Activated CD4-positive, alpha-beta T cell treated with anti-CD3 and anti-CD28 coated beads for 36 hours (primary cell): ENCODE data around the gene PALB2. TPM values are rescaled to one million over a fixed set of nuclear protein-coding genes. Genes with fewer than 3 reads are reported as not detected.
"Not testable (repeated sequence)": the region's sequence is repeated elsewhere in the genome, so short reads cannot be mapped to it uniquely, and the experiment has no call there.

Source experiments
- ATAC-seq: fragments of 200-7000 bp; cut with Tn5 transposase; one replicate; pipeline ENCODE4 v1.10.0; 2021; ENCODE audit warnings: mild to moderate bottlenecking, moderate library complexity
- CTCF ChIA-PET: fragments of 350-600 bp; sonication (Branson Sonifier 250); formaldehyde crosslinking; loops from one replicate; lab custom pipeline; 2021; ENCODE audit warnings: antibody characterized with exemption; lab: Charles Lee
- POLR2A ChIA-PET: fragments of 350-600 bp; sonication (Branson Sonifier 250); formaldehyde crosslinking; loops from one replicate; lab custom pipeline; 2021; ENCODE audit warnings: antibody characterized with exemption, inconsistent platforms; lab: Charles Lee
- DNase-seq: peaks from one replicate; pipeline ENCODE4 v3.0.0-alpha.2; 2020
- H3K27ac Mint-ChIP-seq: one replicate; pipeline ENCODE4 v1.8.0; 2021; ENCODE audit warnings: mixed read lengths
- H3K27me3 Mint-ChIP-seq: one replicate; pipeline ENCODE4 v1.8.0; 2021; ENCODE audit warnings: mixed read lengths
- H3K36me3 Mint-ChIP-seq: one replicate; pipeline ENCODE4 v1.8.0; 2021; ENCODE audit warnings: low read depth, mixed read lengths
- H3K4me1 Mint-ChIP-seq: one replicate; pipeline ENCODE4 v1.8.0; 2021; ENCODE audit warnings: mixed read lengths
- H3K4me3 Mint-ChIP-seq: one replicate; pipeline ENCODE4 v1.8.0; 2021; ENCODE audit warnings: mild to moderate bottlenecking, moderate library complexity, mixed read lengths
- H3K9me3 Mint-ChIP-seq: one replicate; pipeline ENCODE4 v1.8.0; 2021; ENCODE audit warnings: low read depth, mixed read lengths
- intact Hi-C, 2 experiments: fragments of 100-400 bp; cut with DNase I in 1 of 2; cut with micrococcal nuclease in 1 of 2; formaldehyde crosslinking; loops; one replicate each; pipeline versions ENCODE4 v1.14.2 to v1.15.1; 2022 to 2024; cut with DNase I, micrococcal nuclease
- total RNA-seq, 2 experiments: library from RNA; stranded (reverse); gene quantifications; one replicate each; pipeline ENCODE4 v1.2.3, GENCODE V29; 2021

PALB2 gene
- total RNA-seq, 2 experiments from 2014 or later, result 23.1 to 23.5 TPM

DNA sequence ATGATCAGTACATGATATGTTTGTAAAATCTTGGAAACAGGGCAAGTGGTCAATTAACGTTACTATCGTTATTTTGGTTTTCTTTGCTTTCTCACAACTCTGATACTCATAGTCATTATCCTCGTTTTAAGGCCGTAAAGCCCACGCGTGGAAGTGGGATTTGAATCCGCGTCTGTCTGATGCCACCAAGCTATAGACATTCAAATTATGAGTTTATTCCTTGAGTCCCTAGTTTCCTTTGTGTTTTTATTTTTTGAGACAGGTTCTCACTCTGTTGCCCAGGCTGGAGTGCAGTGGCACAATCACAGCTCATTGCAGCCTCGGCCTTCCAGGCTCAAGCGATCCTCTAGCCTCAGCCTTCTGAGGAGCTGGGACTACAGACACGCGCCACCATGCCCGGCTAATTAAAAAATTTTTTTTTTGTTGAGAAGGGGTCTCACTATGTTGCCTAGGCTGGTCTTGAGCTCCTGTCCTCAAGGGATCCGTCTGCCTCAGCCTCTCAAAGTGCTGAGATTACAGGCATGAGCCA, 1.2 kb upstream of the PALB2 start:
- peak overlapping the region; percentile 100 for H3K4me3 Mint-ChIP-seq
- peak overlapping the region; percentile 96 for H3K27ac Mint-ChIP-seq
- ATAC-seq (no peak), DNase-seq (no peak)
- intact Hi-C loops, result no loop called here
- H3K27me3 Mint-ChIP-seq, result no peaks in the 10 kb centered on the region
- H3K4me1 Mint-ChIP-seq, result peaks cover 40% of the 10 kb centered on the region
- ChIA-PET POLR2A (interaction anchor here (1.0 kb wide), 1 partner anchor 35 kb away, joined by 3 read pairs; no protein-coding TSS in a partner anchor), CTCF (interaction anchor here (1.1 to 2.2 kb wide), 2 partner anchors 26 to 35 kb away, joined by 3 to 7 read pairs; no protein-coding TSS in a partner anchor)
- no peaks in the 10 kb centered on the region for H3K9me3 Mint-ChIP-seq
- peaks cover 43% of the 10 kb centered on the region for H3K36me3 Mint-ChIP-seq

DNA sequence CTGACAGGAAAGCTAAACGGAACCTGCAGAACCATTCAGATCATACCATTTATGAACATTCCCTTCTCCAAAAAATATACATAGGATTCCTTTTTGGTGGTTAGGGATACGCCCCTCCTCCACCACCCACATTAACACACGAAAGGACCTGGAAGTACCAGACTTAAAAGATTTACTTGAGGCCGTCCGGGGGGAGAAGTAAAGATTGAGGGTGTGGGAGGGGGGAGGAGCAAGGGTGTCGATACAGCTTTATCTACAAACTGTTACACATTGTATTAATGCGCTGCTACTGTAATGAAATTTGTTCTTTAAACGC, 537 bp downstream of the PALB2 start:
- Mint-ChIP-seq H3K9me3 (no peaks in the 10 kb centered on the region), H3K4me1 (peaks cover 28% of the 10 kb centered on the region), H3K27me3 (no peaks in the 10 kb centered on the region), H3K27ac (peak overlapping the region; percentile 95), H3K36me3 (peaks cover 34% of the 10 kb centered on the region), H3K4me3 (peak overlapping the region; percentile 100)
- intact Hi-C loops, result loop anchor here (2.0 kb wide), 4 partner anchors 30 to 898 kb away; partner anchors contain the start of genes COG7 (in 1 of the 2), PLK1 (in 1 of the 2) and RBBP6 (in 1 of the 2)
- ChIA-PET CTCF (interaction anchor here (0.7 to 1.3 kb wide), 3 partner anchors 9 to 82 kb away, joined by 3 to 6 read pairs (median 4); partner anchors contain the start of gene NDUFAB1), POLR2A (interaction anchor here (0.6 kb wide), 1 partner anchor 99 kb away, joined by 10 read pairs; no protein-coding TSS in a partner anchor)
- ATAC-seq (peak; percentile 14), DNase-seq (no peak)

DNA sequence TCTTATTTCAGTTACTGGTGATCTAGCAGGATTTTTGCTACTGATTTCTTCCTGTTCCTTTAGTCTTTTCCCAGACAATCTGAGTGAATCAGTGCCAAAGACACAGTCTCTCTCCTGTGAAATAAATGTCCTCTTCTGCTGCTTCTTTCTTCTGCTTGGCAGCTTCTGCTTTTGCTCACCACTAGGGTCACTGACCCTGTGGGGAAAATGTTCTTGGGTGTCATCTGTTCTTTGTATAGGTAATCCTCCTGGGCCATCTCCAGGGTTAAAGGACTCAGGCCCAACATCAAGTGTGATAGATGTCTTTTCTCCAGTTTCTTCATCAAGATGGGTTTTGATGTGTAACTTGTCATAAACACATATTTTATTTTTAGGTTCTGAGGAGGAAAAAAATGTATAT, 5.2 kb downstream of the PALB2 start:
- CTCF ChIA-PET, result no interaction called here
- Mint-ChIP-seq H3K4me1 (peaks cover 20% of the 10 kb centered on the region), H3K36me3 (peaks cover 43% of the 10 kb centered on the region), H3K27ac (no peak overlapping the region), H3K27me3 (no peaks in the 10 kb centered on the region), H3K4me3 (no peak overlapping the region), H3K9me3 (no peaks in the 10 kb centered on the region)
- intact Hi-C loops, result no loop called here
- POLR2A ChIA-PET, result no interaction called here
- DNase-seq, result no peak
- ATAC-seq, result no peak

DNA sequence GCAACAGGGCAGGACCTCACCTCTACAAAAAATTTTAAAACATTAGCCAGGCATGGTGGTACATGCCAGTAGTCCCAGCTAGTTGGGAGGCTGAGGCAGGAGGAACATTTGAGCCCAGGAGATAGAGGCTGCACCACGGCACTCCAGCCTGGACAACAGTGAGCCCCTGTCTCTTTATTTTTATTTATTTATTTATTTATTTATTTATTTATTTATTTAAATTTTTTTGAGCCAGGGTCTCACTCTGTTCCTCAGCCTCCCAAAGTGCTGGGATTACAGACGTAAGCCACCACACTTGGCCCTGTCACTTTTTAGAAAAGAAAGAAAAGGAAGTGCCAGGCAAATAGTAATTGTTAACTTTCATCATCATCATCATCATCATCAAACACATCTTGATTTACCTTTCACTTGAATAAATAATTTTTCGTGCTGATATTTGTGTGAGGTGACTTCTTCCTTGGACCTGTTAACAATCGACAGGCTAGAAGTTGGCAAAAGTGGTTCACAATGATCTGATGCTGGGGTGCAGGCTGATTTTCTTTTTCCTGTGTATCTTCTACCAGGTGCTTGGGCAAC, 6.6 kb downstream of the PALB2 start:
- DNase-seq (no peak), ATAC-seq (no peak)
- CTCF ChIA-PET, result no interaction called here
- POLR2A ChIA-PET, result no interaction called here
- H3K9me3 Mint-ChIP-seq, result no peaks in the 10 kb centered on the region
- H3K27me3 Mint-ChIP-seq, result no peaks in the 10 kb centered on the region
- peaks cover 53% of the 10 kb centered on the region for H3K36me3 Mint-ChIP-seq
- H3K4me1 Mint-ChIP-seq, result peaks cover 12% of the 10 kb centered on the region
- no peak overlapping the region for H3K4me3 Mint-ChIP-seq
- H3K27ac Mint-ChIP-seq, result no peak overlapping the region
- intact Hi-C loops, result no loop called here

- intact Hi-C loops, result not testable (repeated sequence)
These were observed 9.2 kb downstream of the PALB2 start for GRCh38 chr16:23631874-23632273.

DNA sequence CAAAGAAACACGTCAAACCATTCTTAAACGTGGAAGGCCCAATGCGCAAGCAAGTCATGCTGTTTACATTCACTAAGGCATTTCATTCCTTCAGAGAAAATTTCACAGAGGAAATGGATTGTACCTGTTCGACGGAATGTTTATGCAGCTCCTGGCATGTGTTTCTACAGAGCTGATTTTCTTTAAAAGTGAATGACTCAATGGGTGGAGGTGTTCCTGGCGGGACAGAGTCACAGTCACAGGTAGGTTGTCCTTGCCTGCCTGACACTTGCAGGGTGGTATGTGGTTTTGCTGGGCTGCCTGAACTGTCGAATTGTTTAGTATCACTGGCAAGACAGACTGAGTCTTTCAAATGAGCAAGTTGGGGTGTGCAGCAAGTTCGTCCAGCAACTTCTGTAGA, 11.6 kb downstream of the PALB2 start:
- intact Hi-C loops, result no loop called here
- no peaks in the 10 kb centered on the region for H3K27me3 Mint-ChIP-seq
- CTCF ChIA-PET, result no interaction called here
- H3K4me3 Mint-ChIP-seq, result no peak overlapping the region
- H3K4me1 Mint-ChIP-seq, result peaks cover 3% of the 10 kb centered on the region
- no peak overlapping the region for H3K27ac Mint-ChIP-seq
- no peak for DNase-seq
- no peak for ATAC-seq
- H3K9me3 Mint-ChIP-seq, result no peaks in the 10 kb centered on the region
- POLR2A ChIA-PET, result no interaction called here
- H3K36me3 Mint-ChIP-seq, result peaks cover 53% of the 10 kb centered on the region

More at GRCh38 chr16:23631874-23632273, 9.2 kb downstream of the PALB2 start:
- H3K4me3 Mint-ChIP-seq, H3K27ac Mint-ChIP-seq, DNase-seq, H3K27me3 Mint-ChIP-seq, H3K9me3 Mint-ChIP-seq, CTCF ChIA-PET, POLR2A ChIA-PET, ATAC-seq, H3K4me1 Mint-ChIP-seq: not testable (repeated sequence)
- peaks cover 57% of the 10 kb centered on the region for H3K36me3 Mint-ChIP-seq

DNA sequence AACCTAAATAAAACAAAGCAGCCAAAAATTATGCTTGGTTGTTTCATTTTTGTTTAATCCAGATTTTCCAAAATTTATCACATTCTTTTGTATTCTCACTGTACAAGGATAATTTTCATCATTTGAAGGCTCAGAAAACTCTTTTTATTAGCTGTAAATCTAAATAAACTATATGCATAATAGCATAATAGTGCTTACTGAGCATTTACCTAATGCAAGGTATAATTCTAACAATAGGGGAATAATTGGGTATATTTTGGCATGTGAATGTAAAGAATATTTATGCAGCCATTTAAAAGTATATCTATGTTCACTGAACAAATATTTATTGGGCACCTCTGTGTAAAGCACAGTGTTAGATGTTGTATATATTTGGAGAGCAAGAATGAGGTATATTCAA, 17.0 kb downstream of the PALB2 start:
- POLR2A ChIA-PET, result no interaction called here

GRCh38 chr16:23615805-23616204, 25.3 kb downstream of the PALB2 start:
- Mint-ChIP-seq H3K27ac (peak overlapping the region; percentile 4), H3K27me3 (no peaks in the 10 kb centered on the region), H3K4me3 (no peak overlapping the region), H3K9me3 (no peaks in the 10 kb centered on the region), H3K36me3 (peaks cover 33% of the 10 kb centered on the region), H3K4me1 (no peaks in the 10 kb centered on the region)
- intact Hi-C loops, result no loop called here
- POLR2A ChIA-PET, result no interaction called here
- ATAC-seq (no peak), DNase-seq (no peak)
- CTCF ChIA-PET, result no interaction called here

More for the DNA sequence above, 17.0 kb downstream of the PALB2 start:
- intact Hi-C loops, result no loop called here
- H3K4me1 Mint-ChIP-seq, result no peaks in the 10 kb centered on the region
- DNase-seq (no peak), ATAC-seq (no peak)
- H3K36me3 Mint-ChIP-seq, result peaks cover 59% of the 10 kb centered on the region
- H3K9me3 Mint-ChIP-seq, result no peaks in the 10 kb centered on the region
- H3K4me3 Mint-ChIP-seq, result no peak overlapping the region
- H3K27ac Mint-ChIP-seq, result no peak overlapping the region
- CTCF ChIA-PET, result interaction anchor here (0.7 to 0.8 kb wide), 2 partner anchors 39 to 312 kb away, joined by 3 read pairs; no protein-coding TSS in a partner anchor
- no peaks in the 10 kb centered on the region for H3K27me3 Mint-ChIP-seq

- intact Hi-C loops, result no loop called here
- no peak overlapping the region for H3K4me3 Mint-ChIP-seq
- ATAC-seq (no peak), DNase-seq (no peak)
- no peaks in the 10 kb centered on the region for H3K4me1 Mint-ChIP-seq
- ChIA-PET CTCF (no interaction called here), POLR2A (no interaction called here)
- H3K27me3 Mint-ChIP-seq, result no peaks in the 10 kb centered on the region
- H3K27ac Mint-ChIP-seq, result no peak overlapping the region
- no peaks in the 10 kb centered on the region for H3K9me3 Mint-ChIP-seq
- H3K36me3 Mint-ChIP-seq, result peaks cover 20% of the 10 kb centered on the region
These were observed 29.2 kb downstream of the PALB2 start for GRCh38 chr16:23611936-23612335.

DNA sequence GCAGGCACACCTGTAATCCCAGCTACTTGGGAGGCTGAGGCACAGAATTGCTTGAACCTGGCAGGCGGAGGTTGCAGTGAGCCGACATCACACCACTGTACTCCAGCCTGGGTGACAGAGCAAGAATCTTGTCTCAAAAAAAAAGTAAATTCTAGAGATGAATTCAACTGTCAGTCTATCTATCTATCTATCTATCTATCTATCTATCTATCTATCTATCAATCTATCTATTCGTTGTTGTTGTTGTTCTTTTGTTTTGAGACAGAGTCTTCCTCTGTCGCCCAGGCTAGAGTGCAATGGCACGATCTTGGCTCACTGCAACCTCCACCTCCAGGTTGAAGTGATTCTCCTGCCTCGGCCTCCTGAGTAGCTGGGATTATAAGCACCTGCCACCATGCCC, 30.2 kb downstream of the PALB2 start:
- intact Hi-C loops, H3K27me3 Mint-ChIP-seq, POLR2A ChIA-PET, DNase-seq, H3K27ac Mint-ChIP-seq, ATAC-seq, H3K4me3 Mint-ChIP-seq, H3K9me3 Mint-ChIP-seq, H3K4me1 Mint-ChIP-seq: not testable (repeated sequence)
- CTCF ChIA-PET, result interaction anchor here (0.6 kb wide), 1 partner anchor 782 kb away, joined by 3 read pairs; no protein-coding TSS in a partner anchor
- peaks cover 19% of the 10 kb centered on the region for H3K36me3 Mint-ChIP-seq

DNA sequence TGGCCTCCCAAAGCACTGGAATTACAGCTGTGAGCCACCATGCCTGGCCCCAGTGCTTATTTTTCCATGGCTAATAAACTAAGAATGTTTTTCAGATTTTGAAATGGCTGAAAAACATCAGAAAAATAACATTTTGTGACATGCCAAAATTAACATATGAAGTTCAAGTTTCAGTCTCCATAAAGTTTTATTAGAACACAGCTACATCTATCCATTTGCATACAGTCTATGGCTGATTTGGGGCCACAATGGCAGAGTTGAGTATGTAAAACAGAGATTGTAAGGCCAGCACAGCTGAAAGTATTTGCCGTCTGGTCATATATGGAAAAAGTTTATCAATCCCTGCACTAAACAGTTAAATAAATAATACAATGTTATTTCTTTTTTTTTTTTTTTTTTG, 31.2 kb downstream of the PALB2 start:
- DNase-seq (no peak), ATAC-seq (no peak)
- Mint-ChIP-seq H3K36me3 (peaks cover 18% of the 10 kb centered on the region), H3K4me1 (no peaks in the 10 kb centered on the region), H3K27ac (no peak overlapping the region), H3K4me3 (no peak overlapping the region), H3K9me3 (no peaks in the 10 kb centered on the region), H3K27me3 (no peaks in the 10 kb centered on the region)
- ChIA-PET POLR2A (interaction anchor here (0.5 kb wide), 1 partner anchor 67 kb away, joined by 9 read pairs; no protein-coding TSS in a partner anchor), CTCF (no interaction called here)
- intact Hi-C loops, result no loop called here

DNA sequence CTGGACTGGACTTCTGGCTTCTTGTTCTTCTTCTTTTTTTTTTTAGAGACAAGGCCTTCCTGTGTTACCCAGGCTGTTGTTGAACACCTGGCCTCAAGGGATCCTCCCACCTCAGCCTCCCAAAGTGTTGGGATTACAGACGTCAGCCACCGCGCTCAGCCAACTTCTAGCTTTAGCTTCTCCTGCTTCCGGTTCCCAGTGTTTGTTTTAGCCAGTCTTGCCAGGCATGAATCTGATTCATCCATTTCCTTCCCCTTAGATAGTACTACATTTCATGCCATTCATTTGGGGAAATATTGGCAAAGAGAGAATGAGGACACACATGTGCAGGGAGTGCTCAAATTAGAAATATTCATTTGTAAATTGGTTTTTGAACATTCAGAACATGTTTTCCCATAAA, 32.9 kb downstream of the PALB2 start:
- Mint-ChIP-seq H3K36me3 (peaks cover 20% of the 10 kb centered on the region), H3K9me3 (no peaks in the 10 kb centered on the region), H3K4me3 (no peak overlapping the region), H3K27me3 (no peaks in the 10 kb centered on the region), H3K4me1 (no peaks in the 10 kb centered on the region), H3K27ac (no peak overlapping the region)
- intact Hi-C loops, result no loop called here
- ChIA-PET CTCF (interaction anchor here (0.6 kb wide), 1 partner anchor 12 kb away, joined by 3 read pairs; the partner anchor contains the start of gene NDUFAB1), POLR2A (no interaction called here)
- ATAC-seq (no peak), DNase-seq (no peak)
